Hepatocyte (in vitro differentiated cells): Measurements from ENCODE around the gene MACO1. TPM values are rescaled to one million over a fixed set of nuclear protein-coding genes. Genes with fewer than 3 reads are reported as not detected.
"Not testable (repeated sequence)": the region's sequence is repeated elsewhere in the genome, so short reads cannot be mapped to it uniquely, and the experiment has no call there.

ENCODE experiments used
- DNase-seq: peaks from one replicate; pipeline ENCODE4 v3.0.0-alpha.2; 2016; ENCODE audit warnings: low spot score
- H2AFZ ChIP-seq: fragments of 200-600 bp; sonication (generic); 2 replicates; pipeline ENCODE4 v1.6.0; 2016; ENCODE audit warnings: antibody characterized with exemption, mild to moderate bottlenecking
- H3K27ac ChIP-seq: fragments of 200-600 bp; sonication (generic); 2 replicates; pipeline ENCODE4 v1.5.1; 2016; ENCODE audit warnings: mild to moderate bottlenecking
- H3K27me3 ChIP-seq: fragments of 200-600 bp; sonication (generic); 2 replicates; pipeline ENCODE4 v1.6.1; 2016
- H3K36me3 ChIP-seq: fragments of 200-600 bp; sonication (generic); replicated peaks from 2 replicates; pipeline ENCODE4 v1.5.1; 2016; ENCODE audit warnings: low read depth; ENCODE audit not compliant: insufficient read depth
- H3K4me1 ChIP-seq: fragments of 200-600 bp; sonication (generic); 2 replicates; pipeline ENCODE4 v1.5.1; 2016; ENCODE audit warnings: mild to moderate bottlenecking, moderate library complexity; ENCODE audit not compliant: insufficient read depth
- H3K4me2 ChIP-seq: fragments of 200-600 bp; sonication (generic); 2 replicates; pipeline ENCODE4 v1.6.0; 2016
- H3K4me3 ChIP-seq: fragments of 200-600 bp; sonication (generic); 2 replicates; pipeline ENCODE4 v1.5.1; 2016; ENCODE audit warnings: mild to moderate bottlenecking
- H3K79me2 ChIP-seq: fragments of 200-600 bp; sonication (generic); 2 replicates; pipeline ENCODE4 v1.6.0; 2017; ENCODE audit warnings: mild to moderate bottlenecking
- H3K9me2 ChIP-seq: fragments of 200-600 bp; sonication (generic); replicated peaks from 2 replicates; pipeline ENCODE4 v1.6.0; 2017; ENCODE audit warnings: mild to moderate bottlenecking; ENCODE audit not compliant: insufficient read depth
- H3K9me3 ChIP-seq: fragments of 200-600 bp; sonication (generic); 2 replicates; pipeline ENCODE4 v1.5.1; 2016; ENCODE audit warnings: low read depth, mild to moderate bottlenecking
- H4K20me1 ChIP-seq: fragments of 200-600 bp; sonication (generic); 2 replicates; pipeline ENCODE4 v1.6.0; 2016; ENCODE audit warnings: mild to moderate bottlenecking; ENCODE audit not compliant: insufficient read depth, poor library complexity, severe bottlenecking
- CTCF ChIP-seq: fragments of 200-600 bp; sonication (generic); IDR thresholded peaks from 2 replicates; pipeline ENCODE4 v1.5.1; 2016; ENCODE audit warnings: antibody characterized with exemption, mild to moderate bottlenecking; ENCODE audit not compliant: poor library complexity
- EZH2 ChIP-seq: fragments of 200-600 bp; sonication (generic); IDR thresholded peaks from 2 replicates; pipeline ENCODE4 v1.6.1; 2016; ENCODE audit warnings: antibody characterized with exemption, mild to moderate bottlenecking, borderline replicate concordance
- EZH2phosphoT487 ChIP-seq: fragments of 200-600 bp; sonication (generic); IDR thresholded peaks from one replicate; pipeline ENCODE4 v1.6.1; 2018; ENCODE audit warnings: antibody characterized with exemption, mild to moderate bottlenecking, low read depth, moderate library complexity; ENCODE audit not compliant: unreplicated experiment, severe bottlenecking
- WGBS: methylation state at CpG from one replicate; pipeline ENCODE4 v1.1.6; 2016; ENCODE audit warnings: low lambda C conversion rate; ENCODE audit errors: missing lambda C conversion rate; 5-methylcytosine and 5-hydroxymethylcytosine counted together
- polyA plus RNA-seq: library from polyadenylated mRNA; unstranded; fragments of >200 nt; fragmentation: Nextera tagmentation; extraction: Ambion mirVana; gene quantifications from 2 replicates; pipeline ENCODE4 v1.2.1, GENCODE V29; 2016
- total RNA-seq: library from RNA; depleted of rRNA; stranded (reverse); fragments of >200 nt; gene quantifications from 2 replicates; pipeline ENCODE4 v1.2.3, GENCODE V29; 2014

The MACO1 gene
- total and polyA plus RNA-seq, 2 experiments from 2014 or later = 14.1 to 27.0 TPM

GRCh38 chr1:25504706-25505595 is 74.3 kb downstream of the MACO1 start:
- TF ChIP-seq EZH2phosphoT487 (no peak), EZH2 (no peak), CTCF (no peak)
- Histone ChIP-seq H3K9me3 (no peaks in the 10 kb centered on the region), H4K20me1 (no peaks in the 10 kb centered on the region), H3K4me3 (no peak overlapping the region), H3K27me3 (no peaks in the 10 kb centered on the region), H3K9me2 (no peaks in the 10 kb centered on the region), H3K79me2 (no peaks in the 10 kb centered on the region), H3K4me2 (no peak overlapping the region), H3K36me3 (no peaks in the 10 kb centered on the region), H3K27ac (no peak overlapping the region), H3K4me1 (peaks cover 43% of the 10 kb centered on the region), H2AFZ (no peak overlapping the region)
- DNase-seq = no peak
- WGBS = 71% methylated on average over 9 of the region's 9 CpGs

GRCh38 chr1:25505656-25506385 is 75.1 kb downstream of the MACO1 start:
- no peaks in the 10 kb centered on the region for H3K79me2 ChIP-seq
- no peak for DNase-seq
- H3K4me2 ChIP-seq = peak overlapping the region; percentile 67

GRCh38 chr1:25506566-25507463 is 76.1 kb downstream of the MACO1 start:
- DNase-seq, H3K4me3 ChIP-seq, H3K36me3 ChIP-seq, H3K79me2 ChIP-seq, H3K27me3 ChIP-seq, H3K9me3 ChIP-seq, H4K20me1 ChIP-seq, H3K9me2 ChIP-seq: not testable (repeated sequence)
- 28% methylated on average over 37 of the region's 37 CpGs for WGBS
- peak overlapping the region; percentile 71 for H3K27ac ChIP-seq
- H2AFZ ChIP-seq = peak overlapping the region; percentile 40
- H3K4me2 ChIP-seq = peak overlapping the region; percentile 67
- H3K4me1 ChIP-seq = peaks cover 28% of the 10 kb centered on the region

More at GRCh38 chr1:25505656-25506385, 75.1 kb downstream of the MACO1 start:
- TF ChIP-seq EZH2 (no peak), EZH2phosphoT487 (no peak), CTCF (no peak)
- 91% methylated on average over 14 of the region's 14 CpGs for WGBS
- no peaks in the 10 kb centered on the region for H3K36me3 ChIP-seq
- no peaks in the 10 kb centered on the region for H3K9me2 ChIP-seq
- H3K9me3 ChIP-seq = no peaks in the 10 kb centered on the region
- peak overlapping the region; percentile 71 for H3K27ac ChIP-seq
- no peaks in the 10 kb centered on the region for H3K27me3 ChIP-seq
- H3K4me1 ChIP-seq = peaks cover 35% of the 10 kb centered on the region
- H2AFZ ChIP-seq = peak overlapping the region; percentile 40
- no peaks in the 10 kb centered on the region for H4K20me1 ChIP-seq
- no peak overlapping the region for H3K4me3 ChIP-seq
